HPDE6-E6E7 (cell line): ENCODE results near the gene COPA.
"Not testable (repeated sequence)": the region's sequence is repeated elsewhere in the genome, so short reads cannot be mapped to it uniquely, and the experiment has no call there.

Source experiments
- DNase-seq: peaks from one replicate; pipeline ENCODE4 v3.0.0; 2011; ENCODE audit warnings: missing footprints; ENCODE audit errors: extremely low spot score

COPA gene

DNA sequence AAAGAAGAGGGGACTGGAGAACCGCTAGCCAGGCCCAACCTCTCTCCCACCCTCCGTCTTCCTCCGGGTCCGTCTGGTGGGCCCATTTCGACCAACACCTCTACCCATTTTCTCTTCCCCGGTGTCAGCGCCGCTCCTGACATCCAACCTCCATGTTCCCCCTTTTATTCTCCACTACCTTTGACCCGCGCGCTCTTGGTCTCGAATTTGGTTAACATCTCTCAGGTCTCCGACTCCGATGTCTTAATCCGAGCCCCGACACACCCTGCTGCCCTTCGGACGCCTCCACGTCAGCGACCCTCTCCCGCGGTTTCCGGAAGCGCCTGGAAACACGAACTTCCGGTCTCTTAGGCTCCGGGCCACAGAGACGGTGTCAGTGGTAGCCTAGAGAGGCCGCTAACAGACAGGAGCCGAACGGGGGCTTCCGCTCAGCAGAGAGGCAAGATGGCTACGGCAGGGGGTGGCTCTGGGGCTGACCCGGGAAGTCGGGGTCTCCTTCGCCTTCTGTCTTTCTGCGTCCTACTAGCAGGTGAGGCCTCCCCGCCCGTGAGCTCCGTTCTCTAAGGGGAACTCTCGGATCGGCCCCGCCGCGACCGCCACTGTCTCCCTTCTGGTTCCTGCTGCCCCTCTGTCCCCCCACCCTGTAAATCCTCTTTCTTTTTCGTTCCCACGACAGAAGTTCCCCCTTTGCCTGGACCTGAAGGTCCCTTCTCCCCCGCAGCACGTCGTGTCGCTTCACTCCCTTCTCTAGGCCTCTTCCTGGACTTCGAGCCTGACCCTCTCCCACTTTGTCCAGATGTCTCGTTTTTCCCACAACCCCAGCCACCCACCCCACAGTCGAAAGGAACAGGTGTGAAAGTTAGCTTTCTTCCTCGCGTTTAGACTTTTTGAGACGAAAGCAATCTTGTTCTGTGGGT, at the start of gene COPA, which contains the start of gene NCSTN:
Gene COPA (minus strand): TSS at position 298 of the 917 bp plus-strand sequence. CDS start 80 bp downstream, at position 218.
Gene NCSTN (plus strand): TSS at position 431 of the 917 bp plus-strand sequence. CDS start 14 bp downstream, at position 445.
- DNase-seq, result peak; percentile 91

DNA sequence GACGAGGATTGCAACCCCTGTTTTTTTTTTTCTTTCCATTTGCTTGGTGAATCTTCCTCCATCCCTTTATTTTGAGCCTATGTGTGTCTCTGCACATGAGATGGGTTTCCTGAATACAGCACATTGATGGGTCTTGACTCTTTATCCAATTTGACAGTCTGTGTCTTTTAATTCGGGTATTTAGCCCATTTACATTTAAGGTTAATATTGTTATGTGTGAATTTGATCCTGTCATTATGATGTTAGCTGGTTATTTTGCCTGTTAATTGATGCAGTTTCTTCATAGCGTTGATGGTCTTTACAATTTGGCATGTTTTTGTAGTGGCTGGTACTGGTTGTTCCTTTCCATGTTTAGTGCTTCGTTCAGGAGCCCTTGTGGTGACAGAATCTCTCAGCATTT, 45.4 kb upstream of the COPA start:
- not testable (repeated sequence) for DNase-seq

DNA sequence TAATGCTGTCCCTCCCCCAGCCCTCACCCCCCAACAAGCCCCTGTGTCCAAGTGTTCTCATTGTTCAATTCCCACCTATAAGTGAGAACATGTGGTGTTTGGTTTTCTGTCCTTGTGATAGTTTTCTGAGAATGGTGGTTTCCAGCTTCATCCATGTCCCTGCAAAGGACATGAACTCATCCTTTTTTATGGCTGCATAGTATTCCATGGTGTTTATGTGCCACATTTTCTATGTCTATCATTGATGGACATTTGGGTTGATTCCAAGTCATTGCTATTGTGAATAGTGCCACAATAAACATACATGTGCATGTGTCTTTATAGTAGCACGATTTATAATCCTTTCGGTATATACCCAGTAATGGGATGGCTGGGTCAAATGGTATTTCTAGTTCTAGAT, 41.8 kb upstream of the COPA start:
- DNase-seq, result not testable (repeated sequence)

DNA sequence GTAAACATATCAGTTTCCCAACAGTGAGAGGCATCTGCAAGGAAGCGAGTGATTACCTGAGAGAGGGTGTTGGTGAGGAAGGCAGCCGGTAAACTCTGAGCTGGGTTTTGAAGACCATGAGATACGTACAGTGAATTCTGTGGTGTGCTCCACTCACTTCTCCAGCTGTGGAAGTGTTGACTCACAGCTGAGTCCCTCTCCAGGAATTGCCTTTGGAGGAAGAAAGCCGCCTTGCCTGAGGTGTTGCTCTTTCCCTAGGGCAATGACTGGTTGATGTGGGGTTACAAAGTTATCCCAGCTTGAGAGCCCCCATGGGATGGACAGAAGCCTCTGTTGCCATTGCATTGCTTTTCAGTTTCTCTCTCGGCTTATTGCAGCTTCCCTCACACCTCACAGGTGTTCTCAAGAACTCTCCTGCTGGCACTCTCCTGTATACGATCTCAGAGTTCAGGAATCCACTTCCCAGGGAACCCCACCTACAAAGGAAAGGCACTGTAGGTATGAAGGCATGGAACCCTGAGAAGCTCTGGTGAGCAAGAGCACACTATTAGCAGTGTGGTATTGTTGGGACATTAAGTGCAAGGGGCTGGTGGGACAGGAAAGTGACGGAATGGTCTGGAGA, 34.6 kb upstream of the COPA start:
- no peak for DNase-seq

DNA sequence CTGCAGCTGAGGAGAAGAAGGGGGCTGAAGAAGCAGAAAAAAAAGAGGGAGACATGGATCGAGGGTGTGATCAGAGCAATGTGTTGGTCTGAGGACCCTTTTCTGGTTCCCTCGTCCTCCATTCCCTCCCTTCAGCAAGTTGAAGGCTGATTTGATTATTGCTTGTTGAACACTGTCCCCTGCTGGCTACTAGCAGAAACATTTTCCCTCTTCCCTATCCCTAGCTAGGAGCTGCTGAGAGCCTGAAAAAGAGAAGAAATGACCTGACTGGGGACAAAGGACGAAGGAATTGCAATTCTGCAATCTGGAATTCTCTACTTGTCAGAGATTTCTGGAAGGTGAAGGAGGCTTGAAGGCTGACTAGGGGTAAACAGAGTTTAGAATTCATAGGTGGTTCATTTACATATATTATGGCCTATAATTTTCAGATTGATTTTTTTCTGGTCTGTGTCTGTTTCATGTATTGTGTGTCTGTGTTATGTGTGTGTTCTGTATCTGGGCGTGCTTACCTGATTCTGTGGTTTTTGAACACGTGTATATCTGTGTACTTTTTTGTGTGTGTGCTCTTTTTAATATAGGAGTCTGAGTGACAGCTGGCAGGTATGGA, 33.6 kb upstream of the COPA start:
- DNase-seq, result no peak

DNA sequence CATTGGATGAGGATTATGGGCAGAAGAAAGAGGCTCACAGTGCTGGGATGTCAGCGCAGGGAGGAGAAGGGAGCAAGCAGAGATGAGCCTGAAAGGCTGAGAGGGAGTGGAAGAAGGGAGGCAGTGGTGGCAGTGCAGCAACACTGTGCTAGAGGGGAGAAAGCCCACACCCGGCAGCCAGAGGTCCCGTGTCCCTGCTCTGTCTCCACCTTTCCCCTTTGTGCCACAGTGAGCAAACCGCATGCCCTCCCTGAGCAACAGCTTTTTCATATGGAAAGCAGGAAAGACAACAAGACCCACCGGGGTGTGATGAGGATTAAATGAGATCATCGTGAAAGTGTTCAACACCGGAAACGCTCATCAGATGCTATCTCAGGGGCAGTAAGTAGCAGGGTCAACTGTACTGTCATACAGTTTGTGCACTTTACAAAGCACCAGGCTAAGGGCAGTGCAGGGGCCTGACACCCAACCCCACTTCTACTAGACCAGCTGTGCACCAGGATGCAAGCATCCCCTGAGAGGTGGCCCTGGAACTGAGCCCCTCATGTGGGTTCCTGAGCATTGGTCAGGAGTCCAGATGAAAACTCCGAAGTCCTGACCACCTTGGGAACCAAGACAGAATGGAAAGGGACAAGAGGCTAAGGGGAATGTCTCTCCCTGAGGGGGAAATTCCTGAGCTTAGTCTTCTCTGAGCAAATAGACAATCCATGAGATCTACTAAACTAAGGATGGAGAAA, 32.9 kb upstream of the COPA start:
- DNase-seq, result no peak

DNA sequence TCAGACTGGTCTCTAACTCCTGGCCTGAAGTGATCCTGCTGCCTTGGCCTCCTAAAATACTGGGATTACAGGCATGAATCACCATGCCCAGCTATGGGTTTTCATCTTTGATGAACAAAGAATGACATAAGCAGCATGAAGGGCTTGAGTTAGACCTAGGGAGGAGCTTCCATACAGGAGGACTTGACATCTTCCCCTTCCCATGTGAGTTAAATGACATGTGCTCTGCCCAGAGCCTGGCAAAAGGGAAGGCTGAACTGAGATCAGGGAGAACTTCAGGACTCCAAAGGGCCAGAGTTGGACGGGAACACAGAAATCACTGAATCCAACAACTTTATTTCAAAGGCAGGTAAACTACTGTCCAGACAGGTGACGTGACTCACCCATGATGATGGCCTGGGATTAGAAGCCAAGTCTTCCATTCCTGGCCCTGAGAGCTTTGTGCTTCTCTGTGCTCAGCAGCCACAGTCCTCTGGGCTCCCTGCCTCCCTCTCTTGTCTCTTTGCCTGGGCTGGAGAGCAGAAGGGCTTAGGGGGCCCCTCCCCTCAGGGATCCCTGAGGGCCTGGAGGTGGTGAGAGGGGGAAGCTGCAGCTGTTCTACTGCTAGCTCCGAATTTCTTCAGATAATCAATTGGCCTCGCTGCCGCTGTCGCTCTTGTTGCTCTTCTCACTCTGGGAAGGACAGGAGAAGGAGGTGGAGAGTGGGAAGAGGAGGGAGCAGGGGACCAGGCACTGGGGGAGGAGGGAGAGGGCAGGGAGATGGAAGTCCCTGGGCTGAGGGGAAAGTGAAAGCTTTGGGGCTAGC, 31.5 kb upstream of the COPA start:
- DNase-seq, result no peak

DNA sequence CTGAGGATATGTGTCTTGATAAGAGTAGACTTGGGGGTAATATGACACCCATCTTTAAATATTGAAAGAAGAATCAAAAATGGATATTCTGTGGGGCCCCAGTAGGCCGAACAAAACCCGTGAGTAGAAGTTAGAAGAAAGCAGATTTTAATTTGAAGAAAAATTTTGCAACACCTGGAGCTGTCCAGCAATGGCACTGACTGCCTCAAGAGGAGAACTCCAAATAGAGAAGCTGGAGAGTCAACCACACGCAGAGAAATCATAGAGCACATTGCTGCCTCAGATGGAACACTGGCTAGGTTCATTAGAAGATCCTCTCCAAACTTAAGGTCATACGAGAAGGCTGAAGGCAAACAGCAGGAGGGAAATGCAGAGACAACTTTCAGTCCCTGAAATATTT, 30.6 kb upstream of the COPA start:
- DNase-seq, result no peak

DNA sequence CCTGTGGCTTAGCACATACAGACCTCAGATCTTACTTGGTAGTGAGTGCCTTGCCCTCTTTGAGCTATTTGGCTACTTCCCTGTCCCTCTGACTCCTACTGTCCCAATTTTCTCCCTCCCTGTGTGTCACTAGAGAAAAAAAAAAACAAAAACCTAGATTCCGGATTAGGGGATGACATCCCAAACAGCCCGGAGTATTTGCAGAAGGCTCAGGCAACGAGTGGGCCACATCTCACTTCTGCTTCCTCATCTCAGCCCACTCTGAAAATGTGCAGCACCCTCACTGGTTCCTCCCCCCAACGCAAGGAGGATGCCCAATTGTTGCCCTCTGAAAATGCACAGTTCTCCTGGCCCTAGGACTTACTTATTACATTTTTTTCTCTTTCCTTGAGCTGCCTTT, 28.7 kb upstream of the COPA start:
- no peak for DNase-seq

DNA sequence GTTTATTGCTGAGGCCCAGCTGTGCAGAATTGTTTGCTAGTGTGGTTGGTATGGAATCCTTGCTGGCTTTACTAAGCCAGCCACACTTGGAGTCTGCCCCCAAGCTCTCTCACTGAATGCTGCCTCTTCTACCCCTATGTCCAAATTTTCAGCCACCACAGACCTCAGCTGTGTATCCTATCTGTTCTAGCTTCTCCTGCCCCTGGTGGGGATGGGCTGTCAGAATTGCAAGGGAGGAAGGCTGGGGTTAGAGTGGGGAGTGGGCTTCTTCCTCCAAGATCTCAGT, 28.2 kb upstream of the COPA start:
- DNase-seq, result no peak

DNA sequence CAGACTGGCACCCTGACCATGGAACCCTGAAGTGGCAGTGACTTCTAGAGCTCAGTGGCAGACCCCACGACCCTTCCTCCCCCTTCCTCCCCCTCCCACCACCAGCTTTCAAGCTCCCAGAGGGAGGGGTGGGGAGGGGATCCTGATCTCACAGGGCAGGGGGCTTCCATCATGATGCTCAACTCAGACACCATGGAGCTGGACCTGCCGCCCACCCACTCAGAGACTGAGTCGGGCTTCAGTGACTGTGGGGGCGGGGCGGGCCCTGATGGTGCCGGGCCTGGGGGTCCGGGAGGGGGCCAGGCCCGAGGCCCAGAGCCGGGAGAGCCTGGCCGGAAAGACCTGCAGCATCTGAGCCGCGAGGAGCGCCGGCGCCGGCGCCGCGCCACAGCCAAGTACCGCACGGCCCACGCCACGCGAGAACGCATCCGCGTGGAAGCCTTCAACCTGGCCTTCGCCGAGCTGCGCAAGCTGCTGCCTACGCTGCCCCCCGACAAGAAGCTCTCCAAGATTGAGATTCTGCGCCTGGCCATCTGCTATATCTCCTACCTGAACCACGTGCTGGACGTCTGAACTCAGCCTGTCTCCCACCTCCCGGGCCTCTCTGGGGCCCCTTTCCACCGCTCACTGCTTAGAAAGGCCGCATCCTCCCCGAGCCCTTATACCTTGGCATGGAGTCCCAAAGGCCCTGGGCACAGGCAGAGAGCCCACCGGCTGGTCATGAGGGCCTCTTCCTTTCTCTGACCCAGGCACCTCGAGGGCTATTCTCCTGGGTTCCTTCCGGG, 27.7 kb upstream of the COPA start:
- DNase-seq, result no peak

DNA sequence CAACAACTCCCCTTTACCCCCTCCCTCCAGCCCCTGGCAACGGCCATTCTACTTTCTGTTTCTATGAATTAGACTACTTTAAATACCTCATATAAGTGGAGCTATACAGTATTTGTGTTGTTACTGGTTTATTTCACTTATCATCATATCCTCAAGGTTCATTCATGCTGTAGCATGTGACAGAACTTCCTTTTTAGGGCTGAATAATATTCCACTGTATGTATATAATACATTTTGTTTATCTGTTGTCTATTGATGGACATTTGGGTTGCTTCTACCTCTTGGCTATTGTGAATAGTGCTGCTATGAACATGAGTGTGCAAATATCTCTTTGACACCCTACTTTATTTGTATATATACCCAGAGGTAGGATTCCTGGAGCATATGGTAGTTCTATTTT, 26.0 kb upstream of the COPA start:
- no peak for DNase-seq

DNA sequence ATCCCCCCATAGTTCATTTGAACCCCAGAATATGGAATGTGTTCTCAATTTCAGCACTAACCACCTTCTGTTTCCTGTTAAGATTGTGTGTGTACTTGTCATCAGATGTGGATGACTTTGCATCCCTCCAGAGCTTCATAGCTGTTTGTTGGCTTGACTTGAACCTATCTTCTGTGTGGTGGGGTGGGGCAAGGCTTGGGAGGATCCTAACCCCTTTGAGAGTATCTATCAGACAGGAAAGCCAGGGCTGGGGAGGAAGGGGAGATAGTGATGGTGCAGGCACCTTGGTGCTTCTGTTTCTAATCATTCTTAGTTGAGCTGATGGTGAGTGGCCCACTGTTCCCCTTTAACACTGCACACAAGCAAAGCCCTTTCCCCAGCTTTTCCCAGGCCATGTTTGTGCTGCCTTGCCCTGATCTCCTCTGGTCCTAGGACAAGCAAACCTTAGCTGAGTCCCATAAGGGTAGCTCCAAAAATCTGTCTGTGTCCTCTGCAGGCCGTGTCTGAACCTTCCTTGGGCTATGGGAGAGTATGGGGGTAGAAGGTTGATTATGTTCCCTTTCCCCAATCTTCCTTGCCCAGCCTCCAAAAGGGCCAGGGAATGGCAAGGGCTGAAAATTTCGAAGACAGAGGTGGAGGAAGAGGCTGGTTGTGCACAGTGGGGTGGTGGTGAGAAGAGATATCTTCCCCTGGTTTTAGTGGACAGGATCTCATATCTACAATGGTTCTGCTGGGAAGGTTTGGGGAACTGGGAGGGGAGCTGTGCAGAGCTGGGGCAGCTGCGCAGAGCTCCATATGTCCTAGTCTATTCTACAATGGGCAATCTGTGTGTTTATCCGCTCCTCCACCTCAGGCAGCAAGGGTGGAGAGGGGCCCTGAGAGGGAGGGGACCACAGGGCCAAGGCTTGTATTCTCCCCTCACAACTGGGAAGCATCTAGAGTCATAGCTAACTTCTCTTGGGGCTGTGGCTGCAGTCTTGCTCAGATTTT, 25.2 kb upstream of the COPA start:
- no peak for DNase-seq

DNA sequence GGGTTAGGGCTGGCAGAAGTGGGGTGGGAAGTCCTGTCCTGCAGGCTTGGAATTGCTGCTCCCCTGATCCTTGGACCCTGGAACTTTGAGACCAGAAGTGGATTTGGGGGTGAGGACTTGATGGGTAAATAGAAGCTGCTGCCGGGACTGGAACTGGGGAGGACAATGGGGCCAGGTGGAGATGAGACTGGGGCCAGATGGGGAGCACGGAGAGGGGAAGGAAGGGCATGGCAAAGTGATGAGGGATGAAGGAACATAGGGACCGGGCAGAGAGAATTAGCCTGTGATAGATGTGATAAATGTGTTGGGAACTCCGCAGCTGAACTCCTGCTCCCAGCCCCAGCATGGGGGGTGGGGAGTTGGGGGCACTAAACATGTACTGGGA, 24.5 kb upstream of the COPA start:
- DNase-seq, result no peak

DNA sequence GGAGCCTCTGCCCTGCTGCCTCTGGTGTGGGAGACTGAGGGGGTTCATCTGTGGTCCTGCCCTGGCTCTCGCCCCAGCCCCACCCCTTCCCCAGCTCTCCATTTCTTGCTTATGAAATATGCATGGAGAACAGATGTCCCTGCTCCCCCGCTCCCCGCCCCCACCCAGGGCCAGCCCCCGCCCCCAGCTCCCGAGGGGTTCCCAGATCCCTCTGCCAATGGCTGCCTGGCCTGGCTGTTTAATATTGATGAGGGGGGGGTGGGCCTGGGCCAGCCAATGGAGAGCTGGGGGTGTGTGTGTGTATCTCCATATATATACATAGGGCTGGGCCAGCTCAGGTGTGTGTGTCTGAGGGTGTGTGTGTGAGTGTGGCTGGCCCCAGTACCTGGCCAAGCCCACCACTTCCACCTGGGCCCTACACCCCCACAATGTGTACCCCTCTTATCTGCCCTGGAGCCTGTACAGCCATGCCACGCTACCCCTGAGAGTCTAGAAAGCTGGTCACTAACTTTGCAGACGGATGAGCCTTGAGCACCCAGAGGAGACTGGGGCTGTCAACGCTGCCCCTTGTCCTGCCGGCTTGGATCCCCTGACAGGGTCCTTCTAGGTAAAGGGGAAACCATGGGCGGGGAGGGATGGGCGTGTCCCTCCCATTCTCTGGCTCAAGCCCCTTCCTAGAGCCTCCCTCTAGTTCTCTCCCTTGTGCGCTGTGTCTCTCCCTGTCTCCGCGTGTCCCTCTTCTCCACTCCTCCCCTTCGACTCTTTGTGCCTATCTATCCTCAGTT, 23.9 kb upstream of the COPA start, which contains the start of gene NHLH1:
Gene NHLH1 (plus strand): TSS at position 341 of the 785 bp plus-strand sequence. CDS start 3,661 bp downstream, outside the sequence.
- DNase-seq, result no peak

DNA sequence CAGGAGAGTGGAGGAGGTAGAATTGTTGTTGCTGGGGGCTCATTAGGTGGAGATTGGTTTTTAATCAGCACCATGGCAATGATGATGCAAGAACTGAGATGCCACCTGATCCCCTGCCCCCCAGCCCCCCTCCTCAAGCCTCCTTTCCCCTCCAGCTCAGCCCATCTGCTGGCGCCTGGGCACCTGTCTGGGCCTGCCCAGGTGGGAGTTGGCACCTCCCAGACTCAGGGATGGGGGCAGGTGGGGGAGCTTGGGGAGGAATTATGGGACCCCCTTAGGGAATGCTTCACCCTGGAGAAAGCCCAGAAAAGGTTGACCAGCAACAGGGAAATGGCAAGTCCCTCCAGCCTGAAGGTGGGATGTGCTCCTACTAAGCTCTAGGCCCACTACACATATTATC, 22.3 kb upstream of the COPA start:
- no peak for DNase-seq

DNA sequence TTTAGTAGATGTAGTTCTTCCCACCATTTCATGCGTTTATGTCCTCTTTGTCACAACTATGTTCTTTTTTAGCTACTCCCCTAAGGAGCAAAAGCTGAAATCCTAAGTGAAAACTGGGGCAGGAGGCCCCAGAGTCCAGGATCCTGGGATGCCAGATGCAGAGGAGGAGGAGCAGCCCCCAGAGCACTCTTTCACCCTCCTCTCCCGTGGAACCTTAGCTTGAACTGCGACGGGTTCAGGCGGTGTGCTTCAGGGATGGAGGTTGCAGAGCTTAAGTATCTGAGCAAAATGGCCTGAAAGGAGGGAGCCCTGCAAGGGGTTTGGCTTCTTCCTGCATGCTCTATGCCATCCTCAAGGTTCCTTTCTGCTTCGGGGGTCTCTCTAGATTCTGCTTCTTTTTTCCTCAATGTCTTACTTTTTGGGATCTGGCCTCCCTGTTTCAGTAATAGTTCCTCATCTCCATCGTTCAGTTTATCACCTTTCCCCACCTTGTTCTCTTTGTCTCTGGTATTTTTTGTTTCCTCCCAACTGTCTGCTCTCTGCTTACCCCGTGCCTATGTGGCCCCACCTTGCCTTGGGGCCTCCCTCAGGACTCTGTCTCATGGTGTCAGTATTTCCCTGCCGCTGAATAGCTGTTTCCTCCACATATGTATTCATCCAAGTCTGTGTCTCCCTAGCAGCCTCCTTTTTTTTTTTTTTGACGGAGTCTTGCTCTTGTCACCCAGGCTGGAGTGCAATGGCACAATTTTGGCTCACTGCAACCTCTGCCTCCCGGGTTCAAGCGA, 21.1 kb upstream of the COPA start:
- DNase-seq, result no peak

DNA sequence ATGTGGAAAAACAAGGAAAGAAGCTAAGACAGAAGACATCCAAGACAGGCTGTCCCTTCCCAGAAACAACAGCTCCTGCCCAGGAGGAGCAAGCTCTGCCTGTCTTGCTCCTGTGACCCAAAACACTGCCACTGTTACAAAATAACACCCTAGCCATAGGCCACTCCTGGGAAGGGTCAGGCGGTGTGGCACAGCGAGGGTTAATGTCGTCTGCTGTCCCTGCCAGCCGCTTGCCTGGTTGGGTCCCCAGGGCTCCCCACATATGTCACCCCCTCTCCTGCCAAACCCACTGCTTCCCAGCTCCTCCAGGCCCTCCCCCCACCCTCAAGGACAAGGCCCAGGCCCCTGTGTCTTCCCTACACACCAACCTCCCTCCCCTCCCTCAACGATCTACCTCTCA, 20.0 kb upstream of the COPA start:
- no peak for DNase-seq
